Psoas muscle (tissue), 8 donors: Measurements from ENCODE around the gene CTNND2. TPM values are rescaled to one million over a fixed set of nuclear protein-coding genes. Genes with fewer than 3 reads are reported as not detected.

Source experiments
- ATAC-seq, 4 donors: fragments of 200-7000 bp; cut with Tn5 transposase; one replicate each; pipeline ENCODE4 v1.9.1; 2020; ENCODE audit warnings: moderate library complexity in 3 of 4, mild to moderate bottlenecking in 2 of 4
- DNase-seq, 2 donors: peaks; one replicate each; pipeline ENCODE4 v3.0.0-alpha.2; 2020
- H3K27ac ChIP-seq: fragments of 200-600 bp; one replicate; pipeline ENCODE4 v1.8.0; 2022
- H3K27me3 ChIP-seq, 3 donors: fragments of 200-600 bp in 1 of 3; one replicate each; pipeline versions ENCODE4 v1.6.1 to v1.8.0; 2013 to 2022; ENCODE audit warnings: low read length in 2 of 3, mild to moderate bottlenecking in 2 of 3, moderate library complexity in 1 of 3; ENCODE audit not compliant: insufficient read depth in 3 of 3
- H3K36me3 ChIP-seq, 2 donors: fragments of 200-600 bp in 1 of 2; one replicate each; pipeline versions ENCODE4 v1.6.1 to v1.8.0; 2013 to 2022; ENCODE audit warnings: low read depth in 1 of 2, mild to moderate bottlenecking in 1 of 2, moderate library complexity in 1 of 2; ENCODE audit not compliant: insufficient read depth in 1 of 2
- H3K4me1 ChIP-seq: fragments of 200-600 bp; one replicate; pipeline ENCODE4 v1.8.0; 2022
- H3K4me3 ChIP-seq: fragments of 200-600 bp; one replicate; pipeline ENCODE4 v1.8.0; 2022; ENCODE audit warnings: mild to moderate bottlenecking
- H3K9me3 ChIP-seq: fragments of 200-600 bp; one replicate; pipeline ENCODE4 v1.8.0; 2022
- WGBS, 3 donors: extraction: QIAGEN DNeasy Blood & Tissue Kit; methylation state at CpG; one replicate each; pipeline versions ENCODE4 v1.1.6 to v1.1.7; 2013; 5-methylcytosine and 5-hydroxymethylcytosine counted together
- intact Hi-C, 2 donors: fragments of 100-400 bp; cut with DNase I; formaldehyde crosslinking; loops; one replicate each; pipeline versions ENCODE4 v1.11.0 to v1.14.2; 2022
- polyA plus RNA-seq, 3 donors: library from polyadenylated mRNA; stranded (reverse); fragments of 200-250 nt; gene quantifications; one replicate each; pipeline ENCODE4 v1.2.3, GENCODE V29; 2013
- total RNA-seq, 4 donors: library from RNA; stranded (reverse); fragmentation: NEBNext Ultra II Directional in 2 of 4; extraction: Animal tissue kit (Norgen Biotek cat#: 25700) in 2 of 4; gene quantifications; one replicate each; pipeline versions ENCODE4 v1.2.1 to v1.2.4, GENCODE V29; 2021 to 2023
- TF ChIP-seq, protein P1 (sequence below): fragments of 200-600 bp; IDR thresholded peaks from one replicate; pipeline ENCODE4 v1.8.0; 2022; ENCODE audit warnings: antibody characterized with exemption
- donor health status: healthy with polysubstance abuse.
- donor health status: DM: no; HTN: no; CAD: no; lungs with moderate emphysema.
- donor health status: Bipolar disorder and iron deficiency.
- donor health status: healthy.
- donor health status: DM: yes; HTN: yes; CAD: no.
- donor health status: DM: no; HTN: no; CAD: no.
- donor health status: DM: no; HTN: no; CAD: no.
- donor health status: DM: yes; HTN: yes; CAD: no.

CTNND2 gene
- total and polyA plus RNA-seq, 7 donors, result 0.09 to 0.14 (median 0.13) TPM; not detected in 4

GRCh38 chr5:10985091-10985720 lies 919.0 kb downstream of the CTNND2 start:
- 74 to 86% (median 81%) methylated on average over 4 of the region's 4 CpGs for WGBS, 3 donors
- no peak for DNase-seq
- Histone ChIP-seq H3K4me1 (no peaks in the 10 kb centered on the region), H3K27ac (no peak overlapping the region), H3K36me3 (no peaks in the 10 kb centered on the region), H3K27me3 (no peaks in the 10 kb centered on the region), H3K4me3 (no peak overlapping the region), H3K9me3 (no peaks in the 10 kb centered on the region)
- TF ChIP-seq, protein P1, sequence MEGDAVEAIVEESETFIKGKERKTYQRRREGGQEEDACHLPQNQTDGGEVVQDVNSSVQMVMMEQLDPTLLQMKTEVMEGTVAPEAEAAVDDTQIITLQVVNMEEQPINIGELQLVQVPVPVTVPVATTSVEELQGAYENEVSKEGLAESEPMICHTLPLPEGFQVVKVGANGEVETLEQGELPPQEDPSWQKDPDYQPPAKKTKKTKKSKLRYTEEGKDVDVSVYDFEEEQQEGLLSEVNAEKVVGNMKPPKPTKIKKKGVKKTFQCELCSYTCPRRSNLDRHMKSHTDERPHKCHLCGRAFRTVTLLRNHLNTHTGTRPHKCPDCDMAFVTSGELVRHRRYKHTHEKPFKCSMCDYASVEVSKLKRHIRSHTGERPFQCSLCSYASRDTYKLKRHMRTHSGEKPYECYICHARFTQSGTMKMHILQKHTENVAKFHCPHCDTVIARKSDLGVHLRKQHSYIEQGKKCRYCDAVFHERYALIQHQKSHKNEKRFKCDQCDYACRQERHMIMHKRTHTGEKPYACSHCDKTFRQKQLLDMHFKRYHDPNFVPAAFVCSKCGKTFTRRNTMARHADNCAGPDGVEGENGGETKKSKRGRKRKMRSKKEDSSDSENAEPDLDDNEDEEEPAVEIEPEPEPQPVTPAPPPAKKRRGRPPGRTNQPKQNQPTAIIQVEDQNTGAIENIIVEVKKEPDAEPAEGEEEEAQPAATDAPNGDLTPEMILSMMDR, result no peak
- ATAC-seq, result no peak
- intact Hi-C loops, result no loop called here

DNA sequence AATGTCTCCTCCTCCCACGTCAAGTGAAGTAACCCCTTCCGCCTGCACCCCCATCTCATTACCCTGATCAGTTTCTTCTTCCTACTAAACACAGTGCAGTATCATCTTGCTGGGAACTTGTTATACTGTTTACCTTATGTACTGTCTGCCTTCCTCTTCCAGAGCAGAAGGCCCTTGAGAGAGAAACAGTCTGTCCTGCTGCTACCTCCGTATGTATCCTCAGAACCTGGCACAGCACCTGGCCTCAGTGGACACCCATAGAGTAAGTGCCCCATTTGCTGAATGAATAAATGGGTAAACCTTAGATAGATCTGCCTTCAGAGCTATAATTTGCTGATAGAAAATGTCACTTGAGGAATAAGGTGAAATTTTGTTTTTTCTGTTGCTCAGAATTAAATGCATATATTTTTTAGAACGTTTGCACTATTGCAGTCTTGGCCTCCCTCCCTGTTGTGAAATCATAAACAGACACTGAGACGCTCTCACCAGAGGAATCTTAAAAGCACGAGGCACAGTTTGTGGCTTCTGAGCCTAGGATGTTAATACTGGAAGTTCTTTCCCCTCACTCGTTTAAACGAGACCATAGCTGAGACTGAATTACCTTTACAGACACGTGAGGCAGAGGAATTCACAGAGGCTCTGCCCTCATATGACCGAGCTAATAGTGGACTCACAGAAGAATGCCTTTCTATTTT lies 920.1 kb downstream of the CTNND2 start:
- intact Hi-C loops, result no loop called here
- Histone ChIP-seq H3K27ac (no peak overlapping the region), H3K4me3 (no peak overlapping the region), H3K4me1 (no peaks in the 10 kb centered on the region), H3K36me3 (no peaks in the 10 kb centered on the region), H3K27me3 (no peaks in the 10 kb centered on the region), H3K9me3 (no peaks in the 10 kb centered on the region)
- no peak for DNase-seq
- TF ChIP-seq, protein P1, result no peak
- WGBS, 3 donors, result 63 to 69% (median 66%) methylated on average over 10 of the region's 10 CpGs
- no peak for ATAC-seq

DNA sequence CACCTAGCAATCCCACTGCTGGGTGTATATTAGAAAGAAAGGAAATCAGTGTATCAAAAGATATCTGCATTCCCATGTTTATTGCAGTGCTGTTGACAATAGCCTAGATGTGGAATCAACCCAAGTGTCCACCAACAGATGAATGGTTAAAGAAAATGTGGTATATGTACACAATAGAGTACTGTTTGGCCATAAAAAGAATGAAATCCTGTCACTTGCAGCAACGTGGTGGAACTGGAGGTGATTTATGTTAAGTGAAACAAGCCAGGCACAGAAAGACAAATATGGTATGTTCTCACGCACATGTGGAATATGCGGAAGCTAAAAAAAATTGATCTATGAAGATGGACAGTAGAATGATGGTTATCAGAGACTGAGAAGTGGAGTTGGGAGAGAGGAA lies 921.6 kb downstream of the CTNND2 start:
- no peaks in the 10 kb centered on the region for H3K4me1 ChIP-seq
- ATAC-seq, result no peak
- H3K27me3 ChIP-seq, result no peaks in the 10 kb centered on the region
- no peak overlapping the region for H3K4me3 ChIP-seq
- no peak for DNase-seq
- TF ChIP-seq, protein P1, result no peak
- WGBS, 3 donors, result 71 to 74% (median 72%) methylated on average over 3 of the region's 3 CpGs
- intact Hi-C loops, result no loop called here
- no peaks in the 10 kb centered on the region for H3K9me3 ChIP-seq
- no peak overlapping the region for H3K27ac ChIP-seq
- H3K36me3 ChIP-seq, result no peaks in the 10 kb centered on the region

DNA sequence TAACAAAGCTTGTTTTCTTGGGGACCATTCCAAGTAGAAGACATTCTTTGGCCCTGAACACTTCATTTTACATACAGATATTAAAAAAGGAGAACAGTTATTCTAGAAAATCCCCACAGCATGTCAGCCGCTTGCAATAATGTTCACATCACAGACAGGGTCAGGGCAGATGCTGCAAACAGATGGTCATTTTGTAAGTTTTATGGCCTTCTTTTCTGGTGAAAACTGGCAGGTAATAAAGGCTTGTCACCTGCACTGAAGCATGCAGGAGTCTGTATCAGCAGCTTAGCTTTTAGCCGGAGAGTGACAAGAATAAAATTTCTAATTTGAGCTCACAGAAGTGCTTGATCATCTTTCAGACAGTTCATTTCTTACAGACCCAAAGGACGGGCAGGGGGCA lies 922.3 kb downstream of the CTNND2 start:
- no peak overlapping the region for H3K4me3 ChIP-seq
- no peaks in the 10 kb centered on the region for H3K27me3 ChIP-seq
- H3K27ac ChIP-seq, result no peak overlapping the region
- DNase-seq (no peak), ATAC-seq (no peak)
- no peaks in the 10 kb centered on the region for H3K36me3 ChIP-seq
- no peaks in the 10 kb centered on the region for H3K4me1 ChIP-seq
- H3K9me3 ChIP-seq, result no peaks in the 10 kb centered on the region
- 34 to 65% (median 47%) methylated on average over 3 of the region's 3 CpGs for WGBS, 3 donors
- TF ChIP-seq, protein P1, result no peak
- intact Hi-C loops, result no loop called here
